Osteocyte (in vitro differentiated cells): ENCODE measurements around the gene FGF1. TPM values are rescaled to one million over a fixed set of nuclear protein-coding genes. Genes with fewer than 3 reads are reported as not detected.
A peak's percentile ranks its signal among the peaks of the same experiment; 100 is the strongest.

Source experiments
- DNase-seq: peaks from one replicate; pipeline ENCODE4 v3.0.0; 2021; ENCODE audit warnings: mixed read lengths; ENCODE audit not compliant: unreplicated experiment; ENCODE audit errors: extremely low spot score
- H3K27ac Mint-ChIP-seq: one replicate; pipeline ENCODE4 v1.8.0; 2021; ENCODE audit warnings: mild to moderate bottlenecking, mixed read lengths; ENCODE audit not compliant: unreplicated experiment
- H3K27me3 Mint-ChIP-seq: one replicate; pipeline ENCODE4 v1.8.0; 2021; ENCODE audit warnings: mixed read lengths; ENCODE audit not compliant: unreplicated experiment
- H3K36me3 Mint-ChIP-seq: one replicate; pipeline ENCODE4 v1.8.0; 2021; ENCODE audit warnings: mixed read lengths; ENCODE audit not compliant: unreplicated experiment
- H3K4me1 Mint-ChIP-seq: one replicate; pipeline ENCODE4 v1.8.0; 2021; ENCODE audit warnings: mixed read lengths; ENCODE audit not compliant: unreplicated experiment
- H3K4me3 Mint-ChIP-seq: one replicate; pipeline ENCODE4 v1.8.0; 2021; ENCODE audit warnings: mild to moderate bottlenecking, moderate library complexity, mixed read lengths; ENCODE audit not compliant: unreplicated experiment
- H3K9me3 Mint-ChIP-seq: one replicate; pipeline ENCODE4 v1.8.0; 2021; ENCODE audit warnings: mixed read lengths; ENCODE audit not compliant: unreplicated experiment
- total RNA-seq: library from RNA; stranded (reverse); gene quantifications from 2 replicates; pipeline ENCODE4 v1.2.1, GENCODE V29; 2021
- TF ChIP-seq, protein P1 (sequence below): fragments of 200-600 bp; sonication (generic); IDR thresholded peaks from 2 replicates; pipeline ENCODE4 v1.5.0; 2021; ENCODE audit warnings: antibody characterized with exemption, mild to moderate bottlenecking, moderate library complexity

FGF1 gene
- total RNA-seq, 1 donor from 2014 or later, result 1.5 TPM

DNA sequence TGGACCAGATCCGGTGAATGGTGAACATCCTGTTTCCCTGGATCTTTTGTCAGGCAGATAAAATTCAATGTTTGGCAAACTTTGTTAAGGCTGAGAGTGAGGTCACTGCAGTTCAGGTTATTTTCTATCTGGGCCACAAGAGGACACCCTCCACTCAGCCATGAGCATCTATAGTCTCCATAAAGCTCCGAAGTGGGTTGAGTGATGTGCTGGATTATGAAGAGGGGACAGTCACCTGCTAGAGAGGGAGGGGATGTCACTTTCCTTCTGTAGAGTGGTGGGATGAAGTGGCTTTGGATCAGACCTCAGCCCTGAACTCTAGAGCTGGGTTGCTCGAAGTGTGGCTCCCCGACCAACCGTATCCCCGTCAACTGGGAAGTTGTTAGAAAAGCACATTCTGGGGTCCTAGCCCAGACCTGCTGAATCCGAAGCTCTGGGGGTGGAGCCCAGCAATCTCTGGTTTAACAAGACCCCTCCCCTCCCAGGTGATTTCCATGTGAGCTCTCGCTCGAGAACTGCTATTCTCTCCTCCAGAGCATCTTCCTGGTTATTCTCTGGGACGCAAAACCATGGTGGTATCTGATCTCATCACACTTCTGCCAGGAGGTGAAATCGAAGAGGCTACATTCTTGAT lies 31.8 kb upstream of the FGF1 start:
- DNase-seq, result no peak
- Mint-ChIP-seq H3K4me3 (no peak overlapping the region), H3K27me3 (no peaks in the 10 kb centered on the region), H3K4me1 (peaks cover 28% of the 10 kb centered on the region), H3K9me3 (no peaks in the 10 kb centered on the region), H3K27ac (no peak overlapping the region), H3K36me3 (no peaks in the 10 kb centered on the region)
- TF ChIP-seq, protein P1, sequence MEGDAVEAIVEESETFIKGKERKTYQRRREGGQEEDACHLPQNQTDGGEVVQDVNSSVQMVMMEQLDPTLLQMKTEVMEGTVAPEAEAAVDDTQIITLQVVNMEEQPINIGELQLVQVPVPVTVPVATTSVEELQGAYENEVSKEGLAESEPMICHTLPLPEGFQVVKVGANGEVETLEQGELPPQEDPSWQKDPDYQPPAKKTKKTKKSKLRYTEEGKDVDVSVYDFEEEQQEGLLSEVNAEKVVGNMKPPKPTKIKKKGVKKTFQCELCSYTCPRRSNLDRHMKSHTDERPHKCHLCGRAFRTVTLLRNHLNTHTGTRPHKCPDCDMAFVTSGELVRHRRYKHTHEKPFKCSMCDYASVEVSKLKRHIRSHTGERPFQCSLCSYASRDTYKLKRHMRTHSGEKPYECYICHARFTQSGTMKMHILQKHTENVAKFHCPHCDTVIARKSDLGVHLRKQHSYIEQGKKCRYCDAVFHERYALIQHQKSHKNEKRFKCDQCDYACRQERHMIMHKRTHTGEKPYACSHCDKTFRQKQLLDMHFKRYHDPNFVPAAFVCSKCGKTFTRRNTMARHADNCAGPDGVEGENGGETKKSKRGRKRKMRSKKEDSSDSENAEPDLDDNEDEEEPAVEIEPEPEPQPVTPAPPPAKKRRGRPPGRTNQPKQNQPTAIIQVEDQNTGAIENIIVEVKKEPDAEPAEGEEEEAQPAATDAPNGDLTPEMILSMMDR, result peak; percentile 80

GRCh38 chr5:142716963-142717362 lies 31.1 kb upstream of the FGF1 start:
- Mint-ChIP-seq H3K27ac (no peak overlapping the region), H3K4me1 (peaks cover 26% of the 10 kb centered on the region), H3K4me3 (no peak overlapping the region), H3K36me3 (no peaks in the 10 kb centered on the region), H3K27me3 (no peaks in the 10 kb centered on the region), H3K9me3 (no peaks in the 10 kb centered on the region)
- TF ChIP-seq, protein P1, result peak; percentile 65
- no peak for DNase-seq

GRCh38 chr5:142715291-142715690 lies 29.4 kb upstream of the FGF1 start:
- Mint-ChIP-seq H3K27me3 (no peaks in the 10 kb centered on the region), H3K9me3 (no peaks in the 10 kb centered on the region), H3K4me3 (no peak overlapping the region), H3K36me3 (no peaks in the 10 kb centered on the region), H3K27ac (no peak overlapping the region), H3K4me1 (peaks cover 26% of the 10 kb centered on the region)
- TF ChIP-seq, protein P1, result no peak
- DNase-seq, result no peak

DNA sequence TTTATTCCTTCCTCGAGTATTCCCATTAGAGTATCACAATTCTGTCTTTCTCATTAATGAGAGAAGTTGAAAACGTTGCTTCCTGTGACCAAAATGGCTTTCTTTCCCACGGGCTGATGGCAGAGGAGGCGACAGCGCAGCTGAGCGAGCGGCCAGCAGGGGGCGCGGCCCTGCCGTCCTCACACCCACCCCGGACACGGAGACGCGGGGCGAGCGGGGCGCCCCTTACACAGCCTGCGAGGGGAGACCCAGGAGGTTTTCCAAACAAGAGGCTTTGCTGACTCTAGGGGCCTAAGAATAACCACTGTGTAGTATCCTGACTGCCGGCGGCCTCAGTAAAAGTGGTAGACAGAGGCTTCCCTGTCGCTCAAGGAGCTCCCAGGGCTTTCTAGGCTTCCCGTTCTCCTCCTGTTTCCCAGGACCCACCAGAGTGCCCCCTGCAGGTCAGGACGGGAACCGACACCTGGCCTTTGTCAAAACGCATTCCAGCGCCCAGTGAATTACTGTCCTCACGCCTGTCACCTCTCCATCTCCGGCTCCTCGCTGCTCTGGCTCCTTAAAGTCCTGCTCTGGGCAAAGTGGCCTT lies 27.3 kb upstream of the FGF1 start:
- peak; percentile 96 for DNase-seq
- TF ChIP-seq, protein P1, result peak; percentile 98
- Mint-ChIP-seq H3K4me3 (peak overlapping the region; percentile 74), H3K27ac (peak overlapping the region; percentile 70), H3K4me1 (peaks cover 9% of the 10 kb centered on the region), H3K36me3 (no peaks in the 10 kb centered on the region), H3K27me3 (no peaks in the 10 kb centered on the region), H3K9me3 (no peaks in the 10 kb centered on the region)

DNA sequence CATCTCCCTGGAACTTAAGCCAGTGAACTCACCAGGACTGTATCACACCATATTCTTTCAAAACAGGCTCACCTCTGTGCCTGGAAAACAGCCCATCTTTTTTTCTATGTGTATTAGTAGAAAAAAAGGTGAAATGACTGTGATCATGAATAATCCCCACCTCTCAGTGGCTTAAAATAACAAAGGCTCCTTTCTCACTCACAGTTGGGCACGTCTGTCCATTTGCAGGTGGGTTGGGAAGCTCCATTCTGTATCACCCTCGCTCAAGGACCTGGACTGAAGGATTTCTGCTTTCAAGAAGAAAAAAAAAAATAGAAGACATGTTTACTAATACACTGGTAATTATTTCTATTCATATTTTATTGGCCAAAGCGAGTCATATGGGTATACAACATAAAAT lies 17.3 kb upstream of the FGF1 start:
- TF ChIP-seq, protein P1, result no peak
- Mint-ChIP-seq H3K27me3 (peaks cover 17% of the 10 kb centered on the region), H3K9me3 (no peaks in the 10 kb centered on the region), H3K4me1 (peaks cover 9% of the 10 kb centered on the region), H3K4me3 (no peak overlapping the region), H3K27ac (no peak overlapping the region), H3K36me3 (peaks cover 1% of the 10 kb centered on the region)
- DNase-seq, result no peak
